ENCODE data around the gene CALML6. TPM values are rescaled to one million over a fixed set of nuclear protein-coding genes. Genes with fewer than 3 reads are reported as not detected.

Gene CALML6
- total and polyA plus RNA-seq, 2 experiments from 2014 or later: 0.87 TPM; not detected in 1

- no peak overlapping the region for H3K27ac Mint-ChIP-seq
- H3K4me2 ChIP-seq: no peak overlapping the region
- H3K79me2 ChIP-seq (replicated peaks; ENCODE audit: insufficient read depth): peaks cover 100% of the 10 kb centered on the region
- H2AFZ ChIP-seq: no peak overlapping the region
- ATAC-seq (no peak), DNase-seq (ENCODE audit: low spot score) (no peak)
- peaks cover 85% of the 10 kb centered on the region for H4K20me1 ChIP-seq (replicated peaks; ENCODE audit: insufficient read depth)
- peaks cover 50% of the 10 kb centered on the region for H3K36me3 Mint-ChIP-seq (ENCODE audit: low read depth)
- no peaks in the 10 kb centered on the region for H3K27me3 ChIP-seq (ENCODE audit: insufficient read depth)
- peaks cover 35% of the 10 kb centered on the region; the same call in 1 of the 2 replicates for H3F3A ChIP-seq (replicated peaks; ENCODE audit: low read depth)
- 0 out of 2 replicates have a peak overlapping the region, but pooled peaks have one; percentile 66 for H3K27ac ChIP-seq (ENCODE audit: low read depth)
- peaks cover 2% of the 10 kb centered on the region; the same call in 2 of the 3 replicates for H3K9me3 Mint-ChIP-seq
- no peak overlapping the region for H3K4me3 Mint-ChIP-seq
- H3K4me3 ChIP-seq: no peak overlapping the region
- H3K4me1 ChIP-seq (ENCODE audit: insufficient read depth): no peaks in the 10 kb centered on the region; the same call in 1 of the 2 replicates
- peaks cover 8% of the 10 kb centered on the region for H3K4me1 Mint-ChIP-seq
- peaks cover 4% of the 10 kb centered on the region for H3K27me3 Mint-ChIP-seq (ENCODE audit: insufficient read depth, low read depth, poor library complexity)
- no peaks in the 10 kb centered on the region for H3K36me3 ChIP-seq (ENCODE audit: insufficient read depth)
- TF ChIP-seq ETS1 (IDR thresholded peaks at IDR 0.05) (no peak), CTCF (conservative IDR thresholded peaks at IDR 0.05; ENCODE audit: low read depth in 2 of 2) (no peak), ZNF331 (CRISPR knock-in tag; IDR thresholded peaks at IDR 0.05; ENCODE audit: low read depth) (no peak), EZH2 (IDR thresholded peaks at IDR 0.05; ENCODE audit: low read depth, unreplicated experiment) (no peak), POLR2AphosphoS5 (IDR thresholded peaks at IDR 0.05; ENCODE audit: low read depth) (no peak), NANOG (IDR thresholded peaks at IDR 0.05; ENCODE audit: borderline replicate concordance) (no peak), ZNF114 (CRISPR knock-in tag; IDR thresholded peaks at IDR 0.05) (no peak), REST (IDR thresholded peaks at IDR 0.05; ENCODE audit: unreplicated experiment) (no peak), EZH2phosphoT487 (IDR thresholded peaks at IDR 0.05; ENCODE audit: unreplicated experiment) (no peak), JUNB (IDR thresholded peaks at IDR 0.05; ENCODE audit: unreplicated experiment) (no peak)
- H3K9me2 ChIP-seq (ENCODE audit: insufficient read depth): no peaks in the 10 kb centered on the region
These were observed 45.6 kb upstream of the CALML6 start for GRCh38 chr1:1869469-1869868.

Data from GM23338 (cell line).